ENCODE measurements around the gene CREB3L1. TPM values are rescaled to one million over a fixed set of nuclear protein-coding genes. Genes with fewer than 3 reads are reported as not detected.
A peak's percentile ranks its signal among the peaks of the same experiment; 100 is the strongest.

The CREB3L1 gene
- total and polyA plus RNA-seq, 2 experiments from 2014 or later, result 8.5 to 10.4 TPM

- peak overlapping the region; percentile 97 for H3K4me2 ChIP-seq
- H4K20me1 ChIP-seq (replicated peaks; ENCODE audit: insufficient read depth), result no peaks in the 10 kb centered on the region
- peaks cover 29% of the 10 kb centered on the region for H3K4me1 ChIP-seq (ENCODE audit: insufficient read depth)
- Mint-ChIP-seq H3K9me3 (no peaks in the 10 kb centered on the region), H3K4me3 (peak overlapping the region; percentile 86), H3K27ac (peak overlapping the region; percentile 81), H3K27me3 (ENCODE audit: insufficient read depth, low read depth, poor library complexity) (peaks cover 19% of the 10 kb centered on the region), H3K36me3 (ENCODE audit: low read depth) (peaks cover 5% of the 10 kb centered on the region; the same call in 1 of the 3 replicates), H3K4me1 (peaks cover 42% of the 10 kb centered on the region)
- TF ChIP-seq NANOG (IDR thresholded peaks at IDR 0.05; ENCODE audit: borderline replicate concordance) (no peak), POLR2AphosphoS5 (IDR thresholded peaks at IDR 0.05; ENCODE audit: low read depth) (peak; percentile 46; the same call in 1 of the 2 replicates), ETS1 (IDR thresholded peaks at IDR 0.05) (no peak), EZH2phosphoT487 (IDR thresholded peaks at IDR 0.05; ENCODE audit: unreplicated experiment) (no peak), ZNF462 (CRISPR knock-in tag; IDR thresholded peaks at IDR 0.05) (no peak), EZH2 (IDR thresholded peaks at IDR 0.05; ENCODE audit: low read depth, unreplicated experiment) (no peak), ZNF331 (CRISPR knock-in tag; IDR thresholded peaks at IDR 0.05; ENCODE audit: low read depth) (no peak), ZNF114 (CRISPR knock-in tag; IDR thresholded peaks at IDR 0.05) (no peak), JUNB (IDR thresholded peaks at IDR 0.05; ENCODE audit: unreplicated experiment) (no peak), REST (IDR thresholded peaks at IDR 0.05; ENCODE audit: unreplicated experiment) (no peak), STAT1 (IDR thresholded peaks at IDR 0.05; ENCODE audit: unreplicated experiment) (no peak), CREB1 (CRISPR knock-in tag; IDR thresholded peaks at IDR 0.05; ENCODE audit: low read depth) (peak; percentile 48; the same call in 1 of the 2 replicates), CTCF (conservative IDR thresholded peaks at IDR 0.05; ENCODE audit: low read depth in 2 of 2) (peak; percentile 80 to 89)
- no peaks in the 10 kb centered on the region for H3K9me2 ChIP-seq (ENCODE audit: insufficient read depth)
- no peaks in the 10 kb centered on the region for H3K79me2 ChIP-seq (replicated peaks; ENCODE audit: insufficient read depth)
- H3F3A ChIP-seq (replicated peaks; ENCODE audit: low read depth), result peaks cover 16% of the 10 kb centered on the region
- H3K27me3 ChIP-seq (ENCODE audit: insufficient read depth), result no peaks in the 10 kb centered on the region
- peak; percentile 73 for ATAC-seq
- H3K27ac ChIP-seq (ENCODE audit: low read depth), result peak overlapping the region; percentile 67
- DNase-seq (ENCODE audit: low spot score), result peak; percentile 98
- no peaks in the 10 kb centered on the region for H3K36me3 ChIP-seq (ENCODE audit: insufficient read depth)
- peak overlapping the region; percentile 1 for H2AFZ ChIP-seq
- peak overlapping the region; percentile 78 for H3K4me3 ChIP-seq
Measured at GRCh38 chr11:46296528-46297448, 19.3 kb downstream of the CREB3L1 start.

Data from GM23338 (cell line).